GM19395 (cell line): Measurements from ENCODE around the gene AMMECR1L.

Source experiments
- ATAC-seq: cut with Tn5 transposase; IDR thresholded peaks from one replicate; pipeline ENCODE4 v1.9.1; 2021; ENCODE audit warnings: mild to moderate bottlenecking, moderate library complexity; ENCODE audit not compliant: unreplicated experiment

AMMECR1L gene

GRCh38 chr2:127887776-127888130 is 2.0 kb upstream of the AMMECR1L start:
- no peak for ATAC-seq

- no peak for ATAC-seq
Observed at GRCh38 chr2:127887082-127887775, 1.5 kb upstream of the AMMECR1L start.

- peak; percentile 35 for ATAC-seq
Observed at GRCh38 chr2:127886593-127886935, 808 bp upstream of the AMMECR1L start.

- peak; percentile 22 for ATAC-seq
Observed at GRCh38 chr2:127884861-127885740, 655 bp downstream of the AMMECR1L start.

GRCh38 chr2:127884436-127884835 is 1.3 kb downstream of the AMMECR1L start:
- no peak for ATAC-seq

- no peak for ATAC-seq
Observed at GRCh38 chr2:127879899-127880298, 5.9 kb downstream of the AMMECR1L start.

- no peak for ATAC-seq
Observed at GRCh38 chr2:127877626-127878025, 8.1 kb downstream of the AMMECR1L start.

GRCh38 chr2:127877136-127877535 is 8.6 kb downstream of the AMMECR1L start:
- no peak for ATAC-seq

GRCh38 chr2:127874378-127875269 is 11.1 kb downstream of the AMMECR1L start:
- ATAC-seq: no peak

- ATAC-seq: no peak
Observed at GRCh38 chr2:127873707-127874303, 12.0 kb downstream of the AMMECR1L start.

GRCh38 chr2:127872354-127872753 is 13.4 kb downstream of the AMMECR1L start:
- ATAC-seq: no peak

GRCh38 chr2:127865926-127866325 is 19.8 kb downstream of the AMMECR1L start:
- ATAC-seq: no peak

- no peak for ATAC-seq
Observed at GRCh38 chr2:127864877-127865276, 20.9 kb downstream of the AMMECR1L start.

GRCh38 chr2:127862228-127862627 is 23.5 kb downstream of the AMMECR1L start:
- ATAC-seq: no peak

GRCh38 chr2:127860130-127860529 is 25.6 kb downstream of the AMMECR1L start:
- ATAC-seq: no peak

GRCh38 chr2:127859712-127860085 is 26.1 kb downstream of the AMMECR1L start:
- ATAC-seq: no peak

- peak; percentile 25 for ATAC-seq
Observed at GRCh38 chr2:127857265-127857808, 28.4 kb downstream of the AMMECR1L start.

GRCh38 chr2:127853671-127854070 is 32.1 kb downstream of the AMMECR1L start:
- no peak for ATAC-seq

GRCh38 chr2:127852388-127852787 is 33.4 kb downstream of the AMMECR1L start:
- no peak for ATAC-seq

- ATAC-seq: no peak
Observed at GRCh38 chr2:127847931-127848330, 37.8 kb downstream of the AMMECR1L start.

- no peak for ATAC-seq
Observed at GRCh38 chr2:127844973-127845372, 40.8 kb downstream of the AMMECR1L start.
